GM04504 (cell line): ENCODE data around the gene GPX4.
A peak's percentile ranks its signal among the peaks of the same experiment; 100 is the strongest.

Source experiments
- DNase-seq: peaks from one replicate; pipeline ENCODE4 v3.0.0-alpha.2; 2012; ENCODE audit warnings: low read depth

GPX4 gene

GRCh38 chr19:1130771-1131717 is 27.2 kb downstream of the GPX4 start:
- DNase-seq, result no peak

GRCh38 chr19:1131718-1132551 is 28.1 kb downstream of the GPX4 start:
- DNase-seq, result peak; percentile 83

- DNase-seq, result no peak
Measured at GRCh38 chr19:1132552-1133383, 29.0 kb downstream of the GPX4 start.

DNA sequence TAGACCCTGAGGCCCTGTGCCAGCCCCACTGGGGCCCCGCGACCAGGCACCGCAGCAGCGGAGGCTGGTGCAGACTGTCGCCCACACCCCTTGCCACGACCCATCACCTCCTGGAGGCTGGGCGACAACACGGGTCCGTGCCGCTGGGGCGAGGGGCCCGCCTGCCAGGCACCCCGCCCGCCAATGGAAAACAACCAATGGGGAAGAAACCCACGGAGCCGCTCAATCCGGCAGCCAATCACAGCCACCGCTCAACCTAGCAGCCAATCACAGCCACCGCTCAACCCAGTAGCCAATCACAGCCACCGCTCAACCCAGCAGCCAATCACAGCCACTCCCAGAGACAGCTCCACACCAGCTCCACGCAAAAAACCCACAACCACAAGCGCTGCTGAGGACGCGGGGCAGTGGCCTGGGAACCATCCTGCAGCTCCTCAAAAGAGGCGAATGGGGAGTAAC is 29.7 kb downstream of the GPX4 start:
- DNase-seq, result no peak

DNA sequence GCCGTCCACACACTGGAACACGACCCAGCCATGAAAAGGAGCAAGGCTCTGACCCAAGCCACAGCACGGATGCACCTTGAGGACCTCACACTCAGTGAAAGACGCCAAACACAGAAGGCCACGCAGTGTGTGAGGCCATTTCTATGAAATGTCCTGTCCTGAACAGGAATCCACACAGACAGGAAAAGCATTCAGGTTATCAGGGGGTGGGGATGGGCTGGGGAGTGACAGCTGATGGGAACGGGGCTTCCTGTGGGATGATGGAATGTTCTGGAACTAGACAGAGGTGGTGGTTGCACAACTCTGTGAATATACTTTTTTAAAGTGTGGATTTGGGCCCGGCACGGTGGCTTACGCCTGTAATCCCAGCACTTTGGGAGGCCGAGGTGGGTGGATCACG is 30.6 kb downstream of the GPX4 start:
- no peak for DNase-seq

- DNase-seq, result no peak
Measured at GRCh38 chr19:1135454-1135853, 31.7 kb downstream of the GPX4 start.

- no peak for DNase-seq
Measured at GRCh38 chr19:1136201-1136600, 32.4 kb downstream of the GPX4 start.

- no peak for DNase-seq
Measured at GRCh38 chr19:1136621-1137317, 33.0 kb downstream of the GPX4 start.

- no peak for DNase-seq
Measured at GRCh38 chr19:1138121-1138520, 34.3 kb downstream of the GPX4 start.

GRCh38 chr19:1139126-1139525 is 35.3 kb downstream of the GPX4 start:
- DNase-seq, result no peak

- no peak for DNase-seq
Measured at GRCh38 chr19:1140272-1141027, 36.7 kb downstream of the GPX4 start.

- DNase-seq, result no peak
Measured at GRCh38 chr19:1141944-1142343, 38.1 kb downstream of the GPX4 start.

DNA sequence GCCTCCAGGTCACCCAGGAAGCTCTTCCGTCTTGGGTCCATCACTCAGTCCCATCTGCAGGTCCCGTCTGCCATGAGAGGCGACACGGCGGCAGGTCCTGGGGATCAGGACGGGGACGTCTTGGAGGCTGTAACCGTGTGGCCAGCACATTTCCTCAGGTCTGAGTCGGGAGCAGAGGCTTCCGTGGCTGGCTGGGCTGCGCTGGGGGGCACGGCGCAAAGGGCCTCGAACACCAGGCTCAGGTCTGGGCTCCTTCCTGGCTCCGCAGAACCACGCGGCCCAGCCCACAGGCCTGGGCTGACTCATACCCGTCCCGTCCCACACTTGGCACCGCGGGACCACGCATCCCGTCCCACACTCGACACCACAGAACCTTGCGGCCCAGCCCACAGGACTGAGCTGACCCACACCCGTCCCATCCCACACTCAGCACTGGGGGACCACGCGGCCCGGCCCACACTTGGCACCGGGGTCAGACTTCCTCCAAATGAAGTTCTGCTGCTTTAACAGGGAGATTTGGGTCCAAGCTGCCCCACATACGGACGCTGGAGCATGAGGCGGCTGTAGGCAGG is 40.1 kb downstream of the GPX4 start:
- no peak for DNase-seq

- DNase-seq, result no peak
Measured at GRCh38 chr19:1144741-1145140, 40.9 kb downstream of the GPX4 start.

DNA sequence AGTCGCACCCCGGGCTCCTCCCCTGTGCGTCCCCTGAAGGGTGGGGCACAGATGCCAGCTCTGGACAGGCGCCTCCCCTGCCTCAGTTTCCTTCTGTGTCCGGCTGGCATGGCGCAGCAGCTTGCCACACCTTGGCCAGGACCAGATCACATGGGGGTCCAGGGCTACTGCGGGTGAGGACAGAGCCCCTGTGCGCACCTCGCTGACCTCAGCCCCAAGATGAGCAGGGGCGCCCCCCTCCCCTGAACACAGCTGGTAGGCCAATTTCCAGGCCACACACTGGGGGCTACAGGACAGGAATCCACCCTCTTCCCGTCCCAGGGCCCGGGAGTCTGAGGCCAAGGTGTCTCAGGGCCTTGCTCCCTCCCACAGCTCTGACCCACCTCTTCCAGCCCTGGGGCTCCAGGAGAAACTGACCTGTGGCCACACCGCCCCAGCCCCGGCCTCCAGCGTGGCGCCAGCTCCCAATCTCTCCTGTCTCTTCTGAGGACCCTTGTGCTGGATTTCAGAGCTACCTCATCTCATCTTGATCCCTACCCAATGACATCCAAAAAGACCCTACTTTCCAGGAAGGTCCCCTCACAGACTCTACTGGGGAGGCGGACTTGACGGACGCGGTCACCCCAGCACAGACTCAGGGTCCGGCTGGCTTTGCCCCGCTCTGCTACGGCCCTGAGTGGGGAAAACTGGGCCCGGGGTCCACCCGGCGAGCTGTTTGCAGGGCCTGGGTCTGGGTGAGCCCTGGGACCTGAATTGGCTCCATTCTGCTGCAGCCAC is 42.0 kb downstream of the GPX4 start:
- no peak for DNase-seq

DNA sequence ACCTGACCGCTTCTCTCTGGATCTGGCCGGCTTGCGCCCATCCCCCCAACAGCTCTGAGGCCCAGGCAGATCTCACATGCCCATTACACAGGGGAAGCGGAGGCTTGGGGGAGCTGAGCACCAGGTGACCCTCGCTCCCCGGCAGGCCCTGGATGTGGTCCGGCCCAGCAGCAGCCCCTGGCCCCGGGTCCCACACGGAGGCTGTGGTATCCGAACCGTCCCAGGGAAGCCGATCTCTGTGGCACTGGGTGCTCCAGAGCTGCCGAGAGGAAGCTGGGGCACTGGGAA is 42.6 kb downstream of the GPX4 start:
- no peak for DNase-seq

GRCh38 chr19:1146858-1147780 is 43.3 kb downstream of the GPX4 start:
- no peak for DNase-seq

- no peak for DNase-seq
Measured at GRCh38 chr19:1147934-1148549, 44.2 kb downstream of the GPX4 start.
